COLO829 (cell line): ENCODE results near the gene TMEM179.
A peak's percentile ranks its signal among the peaks of the same experiment; 100 is the strongest.

ENCODE experiments used
- DNase-seq: peaks from one replicate; pipeline ENCODE4 v3.0.0; 2012; ENCODE audit warnings: low spot score

Gene TMEM179

DNA sequence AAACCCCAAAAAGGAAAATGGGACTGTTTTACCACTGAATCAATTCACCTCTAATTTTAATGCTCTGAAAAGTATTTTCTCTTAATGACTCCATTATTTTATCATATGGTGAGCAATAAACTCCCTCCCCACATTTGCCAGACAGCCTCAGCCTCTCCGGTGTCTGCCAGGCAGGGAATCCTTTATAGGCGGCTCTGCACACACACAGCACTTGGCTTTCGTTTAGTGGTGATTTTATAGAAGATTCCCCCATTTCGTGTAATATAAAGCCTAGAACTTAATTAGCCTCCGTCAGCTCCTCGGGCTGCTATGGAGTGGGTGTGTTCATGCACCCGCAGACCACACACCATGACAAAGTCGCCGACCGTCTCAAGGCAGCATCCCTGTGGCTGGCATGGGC, 35.1 kb downstream of the TMEM179 start:
- no peak for DNase-seq

DNA sequence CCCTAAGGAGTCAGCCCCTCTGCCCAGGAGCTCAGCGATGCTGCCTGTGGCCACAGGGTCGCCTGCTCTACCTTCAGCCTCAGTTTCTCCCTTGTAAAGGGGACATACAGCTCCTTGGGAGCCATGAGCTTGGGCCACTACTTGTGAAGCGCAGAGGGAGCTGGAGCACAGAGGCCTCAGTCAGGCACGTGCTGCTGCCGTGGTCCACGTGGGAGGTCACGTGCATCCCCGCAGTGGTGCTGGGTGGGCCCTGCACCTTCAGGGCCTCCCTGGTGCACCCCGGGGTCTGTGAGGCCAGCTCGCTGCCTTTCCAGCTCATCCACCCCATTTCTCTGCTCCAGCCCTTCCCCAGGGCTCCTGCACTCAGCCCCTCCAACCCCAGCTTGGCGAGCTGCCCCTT, 36.0 kb downstream of the TMEM179 start:
- DNase-seq = no peak

DNA sequence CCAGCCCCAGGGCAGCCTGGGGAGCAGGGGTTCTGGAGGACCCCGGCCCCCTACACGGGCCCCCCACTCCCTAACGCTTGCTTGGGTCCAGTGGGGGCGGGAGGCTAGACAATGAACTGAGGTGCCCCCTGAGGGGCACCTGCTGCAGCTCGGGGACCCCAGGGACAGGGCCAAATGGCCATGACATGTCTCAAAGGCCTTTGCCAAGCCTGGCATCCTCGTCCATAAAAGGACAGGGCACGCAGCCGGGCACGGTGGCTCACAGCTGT, 36.7 kb downstream of the TMEM179 start:
- DNase-seq = no peak

DNA sequence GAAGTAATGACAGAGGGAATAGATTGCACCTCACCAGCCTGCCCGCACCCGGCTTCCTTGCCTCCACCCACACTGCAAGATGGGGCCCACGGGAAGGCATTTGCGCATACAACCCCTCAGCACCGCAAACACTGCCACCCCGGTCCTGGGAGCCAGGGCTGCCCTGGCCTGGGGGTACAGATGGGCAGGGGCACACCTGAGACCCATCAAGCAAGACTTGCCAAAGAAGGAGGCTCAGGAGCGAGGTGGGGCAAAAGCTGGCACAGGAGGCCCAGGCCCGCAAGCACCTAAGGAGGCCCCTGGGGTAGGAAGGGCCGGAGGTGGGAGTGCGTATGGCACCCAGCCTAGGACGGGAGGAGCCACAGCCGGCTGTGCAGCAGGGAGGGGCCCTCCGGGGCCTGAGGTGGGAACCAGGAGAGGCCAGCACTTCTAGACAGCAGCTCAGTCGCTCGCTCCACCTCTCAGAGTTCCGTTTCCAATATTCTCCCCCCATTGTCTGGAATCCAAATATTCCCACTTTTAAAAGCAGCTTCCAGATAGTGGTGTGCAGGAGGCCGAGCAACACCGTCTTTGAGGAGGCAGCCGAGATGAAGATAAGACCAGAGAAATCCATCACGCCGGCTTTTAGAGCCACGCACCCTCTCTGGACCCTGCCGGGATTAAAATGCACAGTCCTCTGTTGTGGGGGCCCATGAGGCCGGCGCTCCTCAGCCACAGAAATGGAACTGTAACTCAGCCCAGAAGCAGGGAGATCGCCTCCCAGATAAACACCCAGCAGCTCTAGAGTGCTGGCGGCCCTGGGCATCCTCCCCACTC, 37.2 kb downstream of the TMEM179 start:
- no peak for DNase-seq

DNA sequence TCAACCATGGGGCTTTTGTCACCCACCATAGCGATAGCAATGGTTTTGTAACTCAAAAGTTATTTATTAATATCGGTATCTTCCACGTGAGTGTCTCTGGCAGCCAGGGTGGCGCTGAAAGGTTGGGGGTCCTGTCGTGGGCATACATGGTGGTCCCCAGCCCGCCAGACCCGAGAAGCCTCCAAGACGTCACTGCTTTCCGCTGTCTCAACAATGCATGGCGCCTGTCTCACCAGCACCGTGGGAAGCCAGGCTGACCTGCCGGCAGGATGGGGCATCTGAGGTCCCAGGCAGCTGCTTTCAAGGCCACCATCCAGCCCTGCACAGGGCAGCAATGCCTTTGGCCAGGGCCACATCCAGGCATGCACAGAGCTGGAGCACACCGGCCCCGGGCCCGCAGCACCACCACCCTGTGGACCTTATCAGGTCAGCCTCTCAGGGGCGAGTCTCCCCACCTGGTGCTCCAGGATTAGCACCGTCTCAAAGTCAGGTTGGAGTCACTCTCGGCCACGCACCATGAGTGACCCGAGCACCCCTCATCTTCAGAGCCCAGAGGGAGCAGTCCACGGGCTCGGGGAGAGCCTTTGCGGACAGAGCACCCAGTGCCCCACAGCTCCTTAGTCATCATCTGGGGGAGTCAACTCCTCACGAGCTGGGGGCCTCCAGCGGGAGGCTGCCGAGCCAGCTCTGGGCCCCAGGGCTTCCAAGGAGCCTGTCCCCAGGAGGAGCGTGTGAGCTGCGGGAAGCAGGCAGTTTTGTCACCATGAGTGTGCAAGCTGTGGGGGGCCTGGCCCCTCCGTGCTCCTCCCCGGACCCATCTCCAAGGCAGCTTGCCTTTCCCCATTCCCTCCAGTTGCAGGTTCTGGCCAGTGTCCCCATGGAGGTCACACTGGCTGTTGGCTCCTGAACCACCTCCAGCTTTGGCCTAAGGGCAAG, 39.6 kb downstream of the TMEM179 start:
- no peak for DNase-seq

DNA sequence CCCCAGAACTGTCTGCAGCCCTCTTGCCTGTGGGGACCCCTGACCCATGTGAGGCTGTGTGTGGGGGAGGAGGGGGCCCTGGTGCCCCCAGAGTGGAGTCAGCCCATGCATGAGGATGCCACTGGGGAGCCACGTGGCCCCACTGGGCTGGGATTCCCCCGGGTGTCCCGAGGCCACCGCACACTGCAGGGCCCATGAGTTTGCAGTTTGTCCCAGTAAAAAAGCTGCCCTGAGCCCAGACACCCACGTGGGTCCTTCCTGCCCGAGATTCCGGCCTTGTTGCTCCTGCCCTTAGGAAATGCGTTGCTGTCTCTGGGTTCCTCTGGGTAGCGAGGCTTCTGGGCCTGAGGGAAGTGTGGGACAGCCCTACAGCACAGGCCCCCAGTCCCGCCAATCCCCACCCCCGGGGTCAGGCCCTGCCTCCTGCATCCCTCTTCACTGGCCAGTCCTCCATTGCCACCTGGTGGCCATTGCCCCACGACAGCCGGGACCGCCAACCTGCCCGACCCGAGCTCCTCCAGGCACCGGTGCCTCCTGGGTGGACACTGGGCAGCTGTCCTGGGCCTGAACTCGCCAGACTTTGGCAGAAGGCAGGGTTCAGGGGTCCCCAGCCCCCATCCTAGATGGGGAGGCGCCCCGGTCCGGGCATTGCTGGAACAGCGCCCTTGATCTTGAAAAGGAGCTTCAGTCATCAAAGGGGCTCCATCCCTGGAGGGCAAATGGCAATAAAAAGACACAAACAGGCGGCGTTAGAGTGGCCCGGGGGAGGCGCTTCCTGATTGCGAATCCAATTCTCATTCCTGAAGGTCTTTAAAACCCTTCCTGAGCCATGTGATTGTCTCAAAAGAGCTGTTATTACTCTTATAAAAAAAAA, 40.6 kb downstream of the TMEM179 start:
- DNase-seq = peak; percentile 74

DNA sequence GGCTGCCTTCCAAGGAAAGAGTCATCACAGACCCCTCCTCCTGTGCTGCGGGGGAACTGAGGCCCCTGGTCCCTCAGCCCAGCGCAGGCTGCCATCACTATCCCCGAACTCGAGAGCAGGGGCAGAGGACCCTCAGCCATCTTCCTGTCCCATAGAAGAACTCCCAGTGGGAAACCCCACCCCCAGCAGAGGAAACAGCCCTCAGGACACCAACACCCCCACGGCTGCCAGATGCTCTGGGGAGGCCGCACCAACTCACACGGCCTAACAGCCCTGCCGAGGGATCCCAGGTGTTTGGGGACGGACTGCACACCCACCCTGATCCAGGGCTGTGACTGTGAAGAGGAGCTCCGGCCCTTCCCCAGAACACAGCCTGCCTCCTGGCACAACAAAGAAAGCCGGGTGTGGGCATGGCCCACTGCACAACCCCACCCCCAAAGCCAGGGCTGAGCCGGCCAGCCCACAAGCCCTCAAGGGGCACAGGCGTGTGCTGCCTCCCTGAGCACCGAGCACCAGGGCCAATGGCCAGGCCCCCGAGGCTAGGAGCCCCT, 41.3 kb downstream of the TMEM179 start:
- no peak for DNase-seq

DNA sequence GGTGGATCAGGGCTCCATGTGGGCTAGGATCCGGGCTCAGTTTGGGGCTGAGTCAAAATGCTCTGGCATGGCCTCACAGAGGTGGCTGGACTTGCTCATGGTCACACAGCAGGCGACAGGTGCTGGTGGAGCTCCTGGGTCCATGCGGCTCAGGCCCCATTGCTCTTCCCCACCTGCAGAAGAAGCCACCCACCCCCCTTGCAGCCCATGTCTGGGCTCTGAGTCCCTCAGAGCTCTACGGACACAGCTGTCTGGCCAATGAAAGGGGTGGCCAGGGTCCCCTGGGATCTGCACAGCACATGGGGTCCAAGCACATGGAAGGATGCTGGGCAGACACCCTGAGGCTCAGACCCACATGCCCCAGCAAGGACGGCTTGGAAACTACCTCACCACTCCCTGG, 42.0 kb downstream of the TMEM179 start:
- DNase-seq = no peak

DNA sequence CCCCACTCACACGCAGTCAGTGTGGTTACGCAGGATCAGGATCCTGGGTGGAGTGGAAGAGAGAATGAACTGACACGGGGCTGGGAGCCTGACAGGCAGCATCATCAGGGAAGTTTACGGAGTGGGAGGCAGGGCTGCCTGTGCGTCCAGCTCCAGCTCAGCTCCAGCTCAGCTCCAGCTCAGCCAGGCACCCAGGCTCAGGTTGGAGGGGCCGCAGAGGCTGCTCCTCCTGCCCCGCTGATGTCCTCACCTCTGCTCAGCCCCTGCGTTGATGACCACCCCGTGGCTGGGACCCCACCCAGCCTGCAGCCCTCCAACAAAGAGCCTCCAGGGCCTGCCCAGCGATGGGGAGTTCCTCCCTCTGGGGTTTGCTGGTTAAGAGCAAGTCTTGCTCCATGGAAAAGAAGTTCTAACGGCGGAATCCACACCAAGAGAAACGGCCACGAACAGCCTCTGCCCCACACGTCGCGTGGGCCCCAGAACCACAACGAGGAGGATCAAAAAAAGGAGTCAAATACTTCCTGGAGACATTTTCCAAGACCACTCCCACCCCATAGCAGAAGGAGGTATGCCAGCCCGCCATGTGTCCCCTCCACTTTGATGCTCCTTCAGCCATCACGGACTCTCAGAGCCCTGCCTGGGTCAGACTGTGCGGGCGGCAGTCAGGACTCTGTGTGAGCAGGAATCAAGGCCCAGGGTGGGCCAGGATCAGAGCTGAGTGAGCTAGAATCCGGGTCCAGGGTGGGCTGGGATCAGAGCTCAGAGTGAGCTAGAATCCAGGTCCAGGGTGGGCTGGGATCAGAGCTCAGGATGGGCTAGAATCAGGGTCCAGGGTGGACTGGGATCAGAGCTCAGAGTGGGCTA, 42.7 kb downstream of the TMEM179 start:
- DNase-seq = no peak

DNA sequence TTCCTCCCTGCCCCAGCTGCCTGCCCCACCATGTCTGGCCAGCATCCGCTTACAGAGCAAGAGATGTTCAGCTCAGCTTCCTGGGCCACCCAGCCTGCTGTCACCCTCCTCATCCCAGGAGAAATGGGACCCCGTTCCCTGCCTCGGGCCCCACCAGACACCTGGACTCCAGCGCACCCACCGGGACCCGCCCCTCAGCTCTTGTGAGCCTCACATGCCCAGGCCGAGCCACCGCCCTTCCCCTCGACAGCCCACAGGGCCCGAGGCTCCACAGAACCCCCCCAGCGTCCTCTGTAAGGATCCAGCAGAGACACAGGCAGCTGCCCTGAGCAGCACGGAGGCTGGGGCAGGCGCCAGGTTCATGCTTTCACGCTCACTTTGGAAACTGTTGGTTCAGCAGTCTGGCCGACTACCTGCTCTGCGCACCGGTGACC, 43.4 kb downstream of the TMEM179 start:
- no peak for DNase-seq

DNA sequence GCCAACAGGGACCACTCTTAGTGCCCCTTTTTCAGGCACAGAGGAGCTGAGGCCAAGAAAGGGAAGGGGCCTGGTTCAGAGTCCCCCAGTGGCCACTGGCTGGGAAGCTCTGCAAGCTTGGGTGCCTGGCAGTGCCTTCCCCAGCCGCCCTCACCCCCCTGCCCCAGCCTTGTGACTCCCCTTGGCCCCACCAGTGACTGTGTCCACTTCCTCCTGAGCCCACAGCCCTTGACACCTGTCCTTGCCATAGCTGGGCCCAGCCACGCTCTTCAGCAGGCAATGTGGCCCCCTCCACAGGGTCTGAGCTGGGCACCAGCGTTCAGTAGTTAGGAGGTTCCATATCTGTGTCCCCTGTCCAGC, 44.0 kb downstream of the TMEM179 start:
- no peak for DNase-seq

DNA sequence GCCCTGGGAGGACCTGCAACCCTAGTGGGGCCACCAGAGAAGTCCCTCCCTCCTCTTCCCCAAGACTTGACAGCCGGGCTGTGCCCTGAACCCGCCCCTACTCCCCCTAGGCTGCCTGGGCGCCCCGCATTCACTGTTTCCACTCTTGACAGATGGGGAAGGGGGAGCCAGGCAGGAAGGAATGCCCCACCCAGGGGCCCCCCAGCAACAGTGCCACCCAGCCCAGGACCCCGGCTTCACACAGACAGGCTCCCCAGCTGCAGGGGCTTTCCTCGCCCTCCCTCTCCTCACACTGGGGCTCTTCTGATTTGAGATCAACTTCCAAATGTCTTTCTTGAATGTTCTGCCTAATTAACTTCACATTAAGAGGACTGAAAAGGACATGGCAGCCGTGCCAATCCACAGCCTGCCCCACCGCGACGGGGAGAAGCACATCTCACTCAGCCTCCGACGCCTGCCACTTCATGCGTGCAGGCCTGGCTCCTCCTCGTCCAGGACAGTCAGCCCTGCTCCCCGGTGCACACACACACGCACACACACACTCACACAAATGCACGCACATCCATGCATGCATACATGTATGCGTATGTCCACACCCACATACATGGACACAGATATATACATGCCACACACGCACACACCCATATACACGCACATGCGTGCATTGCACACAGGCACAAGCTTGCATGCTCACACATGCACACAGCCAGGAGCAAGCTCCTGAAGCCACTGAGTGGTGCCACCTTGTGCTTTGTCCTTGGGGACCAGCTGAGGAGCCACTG, 44.6 kb downstream of the TMEM179 start:
- DNase-seq = no peak

DNA sequence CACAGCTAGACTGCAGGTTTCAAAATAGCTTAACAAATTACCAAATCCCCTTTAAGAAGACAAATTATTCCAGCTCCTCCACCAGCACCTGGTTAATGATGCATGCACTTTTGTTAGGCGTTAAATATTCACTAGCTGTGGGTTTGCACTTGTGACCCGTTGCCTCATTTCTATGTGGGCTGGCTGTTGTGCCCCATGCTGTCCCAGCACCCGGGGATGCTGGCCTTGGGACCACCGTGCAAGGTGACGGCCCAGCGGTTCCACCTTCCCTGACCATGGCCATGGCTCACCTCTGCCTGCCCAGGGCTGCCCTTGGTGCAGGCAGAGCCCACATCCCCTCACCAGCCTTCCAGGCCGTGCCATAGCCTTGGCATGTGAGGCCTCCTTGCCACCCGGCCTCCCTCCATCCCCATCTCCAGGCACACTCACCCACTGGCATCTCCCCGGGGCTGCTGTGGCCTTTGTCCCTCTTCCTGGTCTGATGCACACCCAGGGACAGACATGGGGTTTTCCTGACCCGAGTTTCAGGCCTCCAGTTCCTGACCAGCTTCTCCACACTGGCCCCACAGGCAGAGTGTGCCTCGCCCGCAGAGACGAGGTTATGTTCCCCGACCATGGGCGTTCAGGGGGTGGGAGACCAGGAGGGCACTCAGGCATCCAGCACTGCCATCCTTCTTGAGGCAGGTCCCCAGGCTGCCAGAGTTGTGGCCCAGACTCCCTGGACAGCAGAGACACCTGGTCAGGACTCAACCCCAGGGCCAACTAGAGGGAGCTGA, 45.4 kb downstream of the TMEM179 start:
- DNase-seq = no peak

DNA sequence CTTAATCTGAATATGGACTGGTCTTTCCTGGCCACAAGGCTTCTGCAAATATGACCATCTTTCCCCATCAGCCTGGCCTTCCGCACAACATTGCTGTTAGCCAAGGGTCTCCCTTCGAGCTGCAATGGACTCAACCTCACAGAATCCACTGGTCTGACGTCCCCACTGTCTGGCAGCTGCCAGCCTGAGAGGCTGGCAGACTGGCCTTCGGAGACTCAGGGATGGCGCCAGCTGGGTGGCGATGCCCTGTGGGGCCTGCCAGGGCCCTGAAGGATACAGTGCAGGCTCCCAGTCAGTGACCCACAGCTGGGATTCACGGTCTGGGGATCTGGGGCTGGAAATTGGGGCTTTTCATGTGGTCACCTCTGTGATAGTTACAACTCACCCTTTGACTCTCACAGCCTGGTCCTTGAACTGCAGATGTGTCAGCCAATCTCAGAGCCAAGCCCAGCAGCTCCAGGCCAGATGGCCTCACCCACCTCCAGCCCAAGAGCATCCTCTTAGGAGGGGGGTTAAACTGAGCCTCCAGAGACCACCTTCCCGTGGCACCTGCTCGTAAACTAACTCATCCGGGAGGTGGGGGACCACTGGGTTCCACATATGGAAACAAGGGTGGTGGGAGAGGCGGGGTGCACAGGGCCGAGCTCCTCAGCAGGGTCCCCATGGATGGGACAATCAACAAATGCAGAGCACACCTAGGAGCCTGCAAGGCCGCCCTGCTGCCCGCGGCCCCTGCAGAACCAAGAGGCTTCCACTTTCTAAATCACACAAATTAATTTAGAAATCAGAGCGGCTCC, 46.1 kb downstream of the TMEM179 start:
- DNase-seq = no peak

DNA sequence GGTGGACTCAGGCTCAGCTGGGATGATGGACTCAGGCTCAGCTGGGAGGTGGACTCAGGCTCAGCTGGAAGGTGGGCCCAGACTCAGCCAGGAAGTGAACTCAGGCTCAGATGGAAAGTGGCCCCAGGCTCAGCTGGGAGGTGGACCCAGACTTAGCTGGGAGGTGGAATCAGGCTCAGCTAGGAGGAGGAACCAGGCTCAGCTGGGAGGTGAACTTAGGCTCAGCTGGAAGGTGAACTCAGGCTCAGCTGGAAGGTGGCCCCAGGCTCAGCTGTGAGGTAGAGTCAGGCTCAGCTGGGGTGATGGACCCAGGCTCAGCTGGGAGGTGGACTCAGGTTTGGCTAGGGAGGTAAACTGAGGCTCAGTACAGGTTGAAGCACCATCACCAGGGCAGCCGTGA, 46.8 kb downstream of the TMEM179 start:
- no peak for DNase-seq

DNA sequence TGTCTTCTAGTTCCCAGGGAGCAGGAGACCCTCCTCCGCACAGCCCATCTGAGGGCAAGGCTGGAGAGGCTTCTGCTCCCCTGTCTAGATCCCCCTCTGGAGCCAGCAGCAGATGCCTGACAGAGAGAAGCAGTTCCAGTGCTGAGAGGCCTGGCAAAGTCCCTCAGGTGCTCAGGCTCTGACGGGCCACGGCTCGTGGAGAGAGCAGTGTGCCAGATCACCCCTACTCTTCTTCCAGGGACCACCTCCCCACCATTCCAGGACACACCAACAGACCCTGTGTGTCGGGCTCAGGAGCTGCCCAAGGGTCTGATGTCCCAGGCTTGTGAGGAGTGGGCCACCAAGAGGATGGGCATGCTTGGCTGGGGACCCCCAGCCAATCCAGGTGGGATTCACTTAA, 47.5 kb downstream of the TMEM179 start:
- no peak for DNase-seq

DNA sequence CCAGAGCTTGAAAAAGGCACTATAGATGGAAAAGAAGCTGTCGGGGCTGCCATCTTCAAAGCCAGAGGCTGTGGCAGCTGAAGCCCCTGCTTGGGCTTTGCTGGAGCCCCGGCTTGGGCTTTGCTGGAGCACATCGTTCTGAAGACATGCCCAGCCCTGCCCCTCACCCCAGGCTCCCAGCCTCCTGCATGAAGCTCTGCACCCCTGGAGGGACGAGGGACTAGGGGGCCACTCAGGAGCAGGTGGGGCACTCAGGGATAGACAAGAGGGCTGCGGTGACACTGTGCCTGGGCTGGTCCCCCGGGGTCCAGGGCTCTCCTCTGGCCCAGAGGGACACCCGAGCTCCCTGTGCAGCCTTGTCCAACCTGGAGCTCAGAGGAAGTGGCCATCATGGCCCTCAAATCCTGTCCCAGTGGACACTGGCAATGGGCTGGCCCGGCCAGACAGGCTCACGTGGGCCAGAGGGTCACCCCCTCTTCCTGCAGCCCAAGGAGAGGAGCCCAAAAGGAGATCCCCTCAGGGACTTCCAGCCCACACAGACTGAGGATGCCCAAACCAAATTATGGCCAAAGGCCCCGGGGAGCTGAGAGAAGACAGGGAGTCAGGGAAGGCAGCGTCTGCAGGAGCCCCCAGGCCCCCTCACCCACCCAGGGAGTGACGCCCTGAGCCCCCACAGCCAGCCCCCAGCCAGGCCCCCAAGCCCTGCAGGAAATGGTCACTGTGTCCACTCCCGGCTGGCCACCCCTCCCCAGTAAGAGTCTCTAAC, 48.1 kb downstream of the TMEM179 start:
- DNase-seq = no peak
